B cell (primary cell): ENCODE data around the gene CCDC137. TPM values are rescaled to one million over a fixed set of nuclear protein-coding genes. Genes with fewer than 3 reads are reported as not detected.

Source experiments
- ATAC-seq: fragments of 200-7000 bp; cut with Tn5 transposase; one replicate; pipeline ENCODE4 v1.10.0; 2021; ENCODE audit warnings: low read depth, mild to moderate bottlenecking, moderate number of reproducible peaks, moderate library complexity
- CTCF ChIA-PET: fragments of 350-600 bp; sonication (Branson Sonifier 250); formaldehyde crosslinking; loops from one replicate; lab custom pipeline; 2021; ENCODE audit warnings: antibody characterized with exemption, inconsistent platforms; lab: Charles Lee
- POLR2A ChIA-PET: fragments of 350-600 bp; sonication (Branson Sonifier 250); formaldehyde crosslinking; loops from one replicate; lab custom pipeline; 2021; ENCODE audit warnings: antibody characterized with exemption; lab: Charles Lee
- DNase-seq: peaks from one replicate; pipeline ENCODE4 v3.0.0; 2013
- H2AFZ ChIP-seq: 2 replicates; pipeline ENCODE4 v1.6.1; 2012; ENCODE audit warnings: mild to moderate bottlenecking, low read depth, low read length; ENCODE audit not compliant: insufficient read depth, poor library complexity, severe bottlenecking
- H3K27ac ChIP-seq, 2 donors: 1 replicate in 1 of 2; 2 replicates in 1 of 2; pipeline ENCODE4 v1.5.1; 2012 to 2013; ENCODE audit warnings: low read length in 2 of 2, mild to moderate bottlenecking in 2 of 2, moderate library complexity in 1 of 2
- H3K27me3 ChIP-seq, 4 experiments: fragments of 200-600 bp in 1 of 4; sonication (generic) in 1 of 4; replicated peaks in 1 of 4; 1 replicate in 2 of 4; 2 replicates in 2 of 4; pipeline versions ENCODE4 v1.6.1 to v1.7.0; 2013 to 2016; ENCODE audit warnings: low read length in 3 of 4, mild to moderate bottlenecking in 2 of 4, mixed read lengths in 1 of 4, moderate library complexity in 1 of 4; ENCODE audit not compliant: insufficient read depth in 4 of 4, control insufficient read depth in 3 of 4; ENCODE audit errors: control extremely low read depth in 1 of 4
- H3K36me3 ChIP-seq, 2 experiments: replicated peaks in 1 of 2; 1 replicate in 1 of 2; 2 replicates in 1 of 2; pipeline versions ENCODE4 v1.6.1 to v1.7.1; 2013; ENCODE audit warnings: low read length in 1 of 2; ENCODE audit not compliant: insufficient read depth in 2 of 2, control insufficient read depth in 1 of 2; ENCODE audit errors: control extremely low read depth in 1 of 2, extremely low read depth in 1 of 2
- H3K4me1 ChIP-seq, 2 donors: fragments of 200-600 bp in 1 of 2; sonication (generic) in 1 of 2; 1 replicate in 1 of 2; 2 replicates in 1 of 2; pipeline versions ENCODE4 v1.5.1 to v1.6.1; 2013 to 2017; ENCODE audit warnings: low read length in 2 of 2; ENCODE audit not compliant: control insufficient read depth in 2 of 2, insufficient read depth in 2 of 2
- H3K4me2 ChIP-seq: replicated peaks from 2 replicates; pipeline ENCODE3; 2012; ENCODE audit warnings: mild to moderate bottlenecking, low read depth, low read length; ENCODE audit not compliant: poor library complexity, severe bottlenecking
- H3K4me3 ChIP-seq, 5 experiments: fragments of 200-600 bp in 1 of 5; sonication (generic) in 1 of 5; 1 replicate in 3 of 5; 2 replicates in 2 of 5; pipeline versions ENCODE4 v1.5.1 to v1.7.0; 2011 to 2016; ENCODE audit warnings: low read length in 4 of 5, mild to moderate bottlenecking in 4 of 5, low read depth in 2 of 5, control low read depth in 1 of 5, moderate library complexity in 1 of 5; ENCODE audit not compliant: insufficient read depth in 1 of 5; ENCODE audit errors: control extremely low read depth in 1 of 5, extremely low read depth in 1 of 5
- H3K79me2 ChIP-seq: fragments of 200-600 bp; sonication (generic); one replicate; pipeline ENCODE4 v1.6.0; 2016; ENCODE audit warnings: low read length; ENCODE audit not compliant: control insufficient read depth, insufficient read depth
- H3K9ac ChIP-seq: fragments of 200-600 bp; sonication (generic); 2 replicates; pipeline ENCODE4 v1.6.1; 2017; ENCODE audit warnings: mild to moderate bottlenecking, low read length, moderate library complexity
- H3K9me3 ChIP-seq, 3 donors: one replicate each; pipeline versions ENCODE4 v1.6.1 to v1.7.1; 2013; ENCODE audit warnings: low read length in 2 of 3; ENCODE audit not compliant: control insufficient read depth in 2 of 3, insufficient read depth in 1 of 3; ENCODE audit errors: control extremely low read depth in 1 of 3
- H4K20me1 ChIP-seq: 2 replicates; pipeline ENCODE4 v1.6.0; 2012; ENCODE audit warnings: mild to moderate bottlenecking, low read length; ENCODE audit not compliant: insufficient read depth, control insufficient read depth, poor library complexity, severe bottlenecking
- H3K27ac Mint-ChIP-seq: one replicate; pipeline ENCODE4 v1.8.0; 2021; ENCODE audit warnings: mixed read lengths
- H3K27me3 Mint-ChIP-seq: one replicate; pipeline ENCODE4 v1.8.0; 2021; ENCODE audit warnings: mixed read lengths
- H3K4me1 Mint-ChIP-seq: one replicate; pipeline ENCODE4 v1.8.0; 2021; ENCODE audit warnings: mixed read lengths
- H3K4me3 Mint-ChIP-seq: one replicate; pipeline ENCODE4 v1.8.0; 2021; ENCODE audit warnings: mixed read lengths
- H3K9me3 Mint-ChIP-seq: one replicate; pipeline ENCODE4 v1.8.0; 2022; ENCODE audit warnings: mixed read lengths; ENCODE audit not compliant: insufficient read depth
- EZH2 ChIP-seq: IDR thresholded peaks from 2 replicates; pipeline ENCODE4 v1.6.1; 2012; ENCODE audit warnings: borderline replicate concordance, low read depth, mild to moderate bottlenecking, moderate library complexity, low read length; ENCODE audit not compliant: insufficient read depth, poor library complexity, severe bottlenecking
- WGBS: methylation state at CpG from one replicate; pipeline ENCODE4 v1.1.5; 2013; ENCODE audit warnings: missing lambda C conversion rate; ENCODE audit not compliant: insufficient coverage; 5-methylcytosine and 5-hydroxymethylcytosine counted together
- intact Hi-C: fragments of 100-400 bp; cut with micrococcal nuclease; formaldehyde crosslinking; loops from one replicate; pipeline ENCODE4 v1.10.0; 2022
- polyA plus RNA-seq: library from polyadenylated mRNA; depleted of rRNA; stranded (reverse); fragments of >200 nt; gene quantifications from 2 replicates; pipeline ENCODE4 v1.2.3, GENCODE V29; 2012
- total RNA-seq, 2 donors: library from RNA; stranded (reverse); fragments of 120-200 nt in 1 of 2; gene quantifications; 1 replicate in 1 of 2; 2 replicates in 1 of 2; pipeline versions ENCODE4 v1.2.3 to v1.2.4, GENCODE V29; 2013 to 2022
- TF ChIP-seq, protein P1 (sequence below): fragments of 200-600 bp; IDR thresholded peaks from one replicate; pipeline ENCODE4 v1.8.0; 2022; ENCODE audit warnings: antibody characterized with exemption, mild to moderate bottlenecking

Gene CCDC137
- total and polyA plus RNA-seq, 2 donors (not counting 1 experiment from before 2014, with no cell fraction given) = 18.8 to 36.0 TPM

GRCh38 chr17:81635973-81636504 lies 30.5 kb upstream of the CCDC137 start:
- Histone ChIP-seq H3K4me3 (peak overlapping the region; percentile 36 to 88 (median 77)), H2AFZ (peak overlapping the region; percentile 85), H3K9me3 (no peaks in the 10 kb centered on the region), H3K27me3 (no peaks in the 10 kb centered on the region), H3K4me2 (peak overlapping the region; percentile 87), H3K4me1 (peaks cover 11 to 25% of the 10 kb centered on the region in 2 donors), H3K27ac (peak overlapping the region in 1 of 2 donors; percentile 81), H3K9ac (peak overlapping the region; percentile 89), H4K20me1 (peaks cover 22% of the 10 kb centered on the region), H3K36me3 (peaks cover 0 to 2% of the 10 kb centered on the region in 2 experiments), H3K79me2 (peaks cover 50% of the 10 kb centered on the region)
- POLR2A ChIA-PET = interaction anchor here (0.6 kb wide), 1 partner anchor 70 kb away, joined by 3 read pairs; no protein-coding TSS in a partner anchor
- TF ChIP-seq, protein P1, sequence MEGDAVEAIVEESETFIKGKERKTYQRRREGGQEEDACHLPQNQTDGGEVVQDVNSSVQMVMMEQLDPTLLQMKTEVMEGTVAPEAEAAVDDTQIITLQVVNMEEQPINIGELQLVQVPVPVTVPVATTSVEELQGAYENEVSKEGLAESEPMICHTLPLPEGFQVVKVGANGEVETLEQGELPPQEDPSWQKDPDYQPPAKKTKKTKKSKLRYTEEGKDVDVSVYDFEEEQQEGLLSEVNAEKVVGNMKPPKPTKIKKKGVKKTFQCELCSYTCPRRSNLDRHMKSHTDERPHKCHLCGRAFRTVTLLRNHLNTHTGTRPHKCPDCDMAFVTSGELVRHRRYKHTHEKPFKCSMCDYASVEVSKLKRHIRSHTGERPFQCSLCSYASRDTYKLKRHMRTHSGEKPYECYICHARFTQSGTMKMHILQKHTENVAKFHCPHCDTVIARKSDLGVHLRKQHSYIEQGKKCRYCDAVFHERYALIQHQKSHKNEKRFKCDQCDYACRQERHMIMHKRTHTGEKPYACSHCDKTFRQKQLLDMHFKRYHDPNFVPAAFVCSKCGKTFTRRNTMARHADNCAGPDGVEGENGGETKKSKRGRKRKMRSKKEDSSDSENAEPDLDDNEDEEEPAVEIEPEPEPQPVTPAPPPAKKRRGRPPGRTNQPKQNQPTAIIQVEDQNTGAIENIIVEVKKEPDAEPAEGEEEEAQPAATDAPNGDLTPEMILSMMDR = no peak
- TF ChIP-seq EZH2 = no peak
- ATAC-seq = no peak
- Mint-ChIP-seq H3K4me1 (peaks cover 23% of the 10 kb centered on the region), H3K4me3 (peak overlapping the region; percentile 95), H3K9me3 (no peaks in the 10 kb centered on the region), H3K27ac (peak overlapping the region; percentile 88), H3K27me3 (no peaks in the 10 kb centered on the region)
- intact Hi-C loops = no loop called here
- DNase-seq = no peak
- CTCF ChIA-PET = no interaction called here
- WGBS = 48% methylated on average over 13 of the region's 18 CpGs

GRCh38 chr17:81636505-81637288 lies 29.8 kb upstream of the CCDC137 start, which contains the start of the genes NPLOC4 and TSPAN10:
Gene NPLOC4 (minus strand): TSS chr17:81637112. CDS start chr17:81636930, 182 bp downstream.
Gene TSPAN10 (plus strand): TSS chr17:81637196. CDS start chr17:81642413, 5,217 bp downstream.
- under 1% methylated on average over 73 of the region's 77 CpGs for whole genome bisulfite sequencing
- peak; percentile 94 for ATAC-seq
- peaks cover 11 to 25% of the 10 kb centered on the region in 2 donors for H3K4me1 ChIP-seq
- peak within 1 kb of the TSS in 1 of 2 donors; percentile 81 for H3K27ac ChIP-seq
- H4K20me1 ChIP-seq = peaks cover 22% of the 10 kb centered on the region
- peaks cover 47% of the 10 kb centered on the region for H3K79me2 ChIP-seq
- peak within 1 kb of the TSS; percentile 89 for H3K9ac ChIP-seq
- no peaks in the 10 kb centered on the region for H3K27me3 ChIP-seq
- peak; percentile 91 for DNase-seq
- no peaks in the 10 kb centered on the region for H3K36me3 ChIP-seq
- peaks cover 21% of the 10 kb centered on the region for H3K4me1 Mint-ChIP-seq
- peak within 1 kb of the TSS; percentile 85 for H2AFZ ChIP-seq
- H3K9me3 ChIP-seq = no peaks in the 10 kb centered on the region
- ChIA-PET CTCF (no interaction called here), POLR2A (no interaction called here)
- no peaks in the 10 kb centered on the region for H3K9me3 Mint-ChIP-seq
- peak within 1 kb of the TSS; percentile 95 for H3K4me3 Mint-ChIP-seq
- H3K27ac Mint-ChIP-seq = peak within 1 kb of the TSS; percentile 89
- intact Hi-C loops = loop anchor here (1.0 kb wide), 1 partner anchor 30 kb away; the partner anchor contains the start of genes CCDC137 and OXLD1
- H3K4me2 ChIP-seq = peak within 1 kb of the TSS; percentile 87
- TF ChIP-seq EZH2 = no peak
- TF ChIP-seq, protein P1 = no peak
- no peaks in the 10 kb centered on the region for H3K27me3 Mint-ChIP-seq
- H3K4me3 ChIP-seq = peak within 1 kb of the TSS; percentile 45 to 88 (median 77)
